Keratinocyte (primary cell): ENCODE data around the gene RTN1. TPM values are rescaled to one million over a fixed set of nuclear protein-coding genes. Genes with fewer than 3 reads are reported as not detected.

Experiments
- DNase-seq: peaks from one replicate; pipeline ENCODE4 v3.0.0-alpha.2; 2011; ENCODE audit warnings: low read depth, missing footprints, low spot score
- FAIRE-seq: peaks from 2 replicates; lab custom pipeline; 2011; peaks lifted over from hg19 to GRCh38; lab: Jason Lieb, UNC
- H2AFZ ChIP-seq: 2 replicates; pipeline ENCODE4 v1.6.0; 2012; ENCODE audit warnings: low read length, control low read depth, inconsistent platforms; ENCODE audit not compliant: control insufficient read depth
- H3K27ac ChIP-seq: 2 replicates; pipeline ENCODE4 v1.5.1; 2011; ENCODE audit warnings: low read length; ENCODE audit not compliant: control insufficient read depth, insufficient read depth
- H3K27me3 ChIP-seq: 3 replicates; pipeline ENCODE4 v1.6.0; 2011; ENCODE audit warnings: low read length; ENCODE audit not compliant: control insufficient read depth, insufficient read depth; ENCODE audit errors: extremely low read depth
- H3K36me3 ChIP-seq, 2 experiments: 2 replicates in 1 of 2; 3 replicates in 1 of 2; pipeline ENCODE4 v1.5.1; 2011; ENCODE audit warnings: low read length in 2 of 2, mild to moderate bottlenecking in 1 of 2; ENCODE audit not compliant: control insufficient read depth in 2 of 2, insufficient read depth in 2 of 2; ENCODE audit errors: extremely low read depth in 1 of 2
- H3K4me1 ChIP-seq: 3 replicates; pipeline ENCODE4 v1.5.1; 2011; ENCODE audit warnings: low read length; ENCODE audit not compliant: control insufficient read depth, insufficient read depth; ENCODE audit errors: extremely low read depth
- H3K4me2 ChIP-seq: 3 replicates; pipeline ENCODE4 v1.6.0; 2011; ENCODE audit warnings: low read depth, low read length; ENCODE audit not compliant: control insufficient read depth, insufficient read depth; ENCODE audit errors: extremely low read depth
- H3K4me3 ChIP-seq, 3 experiments: fragments of 200-600 bp in 1 of 3; sonication (generic) in 1 of 3; 2 replicates in 2 of 3; 3 replicates in 1 of 3; pipeline ENCODE4 v1.5.1; 2011 to 2016; ENCODE audit warnings: low read length in 3 of 3, mild to moderate bottlenecking in 3 of 3, control low read depth in 2 of 3, inconsistent platforms in 1 of 3, low read depth in 1 of 3, mixed read lengths in 1 of 3, mixed run types in 1 of 3, moderate library complexity in 1 of 3; ENCODE audit not compliant: control insufficient read depth in 2 of 3, insufficient read depth in 2 of 3; ENCODE audit errors: extremely low read depth in 1 of 3
- H3K79me2 ChIP-seq: 2 replicates; pipeline ENCODE4 v1.6.0; 2012; ENCODE audit warnings: low read length; ENCODE audit not compliant: control insufficient read depth, insufficient read depth
- H3K9ac ChIP-seq: 3 replicates; pipeline ENCODE4 v1.6.0; 2011; ENCODE audit warnings: low read length; ENCODE audit not compliant: control insufficient read depth, insufficient read depth; ENCODE audit errors: extremely low read depth
- H3K9me1 ChIP-seq: 3 replicates; pipeline ENCODE4 v1.6.0; 2011; ENCODE audit warnings: low read length; ENCODE audit not compliant: control insufficient read depth, insufficient read depth; ENCODE audit errors: extremely low read depth
- H3K9me3 ChIP-seq: 2 replicates; pipeline ENCODE4 v1.5.1; 2012; ENCODE audit warnings: low read depth, low read length; ENCODE audit not compliant: control insufficient read depth
- H4K20me1 ChIP-seq: 3 replicates; pipeline ENCODE4 v1.6.0; 2011; ENCODE audit warnings: low read length; ENCODE audit not compliant: control insufficient read depth, insufficient read depth; ENCODE audit errors: extremely low read depth
- CTCF ChIP-seq, 3 experiments: IDR thresholded peaks in 1 of 3; conservative IDR thresholded peaks in 1 of 3; optimal IDR thresholded peaks in 1 of 3; 2 replicates in 2 of 3; 3 replicates in 1 of 3; pipeline versions ENCODE3 to v1.5.1; 2011; ENCODE audit warnings: low read length in 3 of 3, mild to moderate bottlenecking in 3 of 3, moderate library complexity in 2 of 3, control low read depth in 1 of 3, inconsistent platforms in 1 of 3; ENCODE audit not compliant: insufficient read depth in 2 of 3; ENCODE audit errors: extremely low read depth in 1 of 3
- EZH2 ChIP-seq: IDR thresholded peaks from one replicate; pipeline ENCODE4 v1.6.1; 2012; ENCODE audit warnings: inconsistent platforms, mild to moderate bottlenecking, low read length, moderate library complexity
- dilution Hi-C: fragments of 300-500 bp; cut with MboI; formaldehyde crosslinking; loops from one replicate; pipeline ENCODE4 v1.7.0; 2020; ENCODE audit warnings: low sequenced_read_pairs; ENCODE audit not compliant: extremely low pct_ligation_motif_present
- polyA plus RNA-seq, 5 experiments: library from polyadenylated mRNA; depleted of rRNA in 3 of 5; stranded (reverse) in 3 of 5; stranded (forward) in 1 of 5; unstranded in 1 of 5; fragments of >200 nt; gene quantifications; 1 replicate in 1 of 5; 2 replicates in 3 of 5; 3 replicates in 1 of 5; pipeline versions ENCODE4 v1.2.1 to v1.2.3, GENCODE V29; 2011 to 2012; ENCODE audit warnings: missing spikeins in 2 of 5, low read depth in 1 of 5, low replicate concordance in 1 of 5

Gene RTN1
- polyA plus RNA-seq, 1 donor (not counting 4 experiments of a cell fraction or from before 2014, with no cell fraction given), result 0.05 TPM

GRCh38 chr14:59827401-59827800 lies 43.2 kb downstream of the RTN1 start:
- Histone ChIP-seq H3K27ac (no peak overlapping the region), H3K9me3 (no peaks in the 10 kb centered on the region), H3K4me1 (no peaks in the 10 kb centered on the region), H3K9me1 (no peaks in the 10 kb centered on the region), H3K79me2 (no peaks in the 10 kb centered on the region), H3K36me3 (no peaks in the 10 kb centered on the region), H3K27me3 (no peaks in the 10 kb centered on the region), H4K20me1 (no peaks in the 10 kb centered on the region), H3K4me2 (no peak overlapping the region), H3K4me3 (no peak overlapping the region), H2AFZ (no peak overlapping the region), H3K9ac (no peak overlapping the region)
- FAIRE-seq (no peak), DNase-seq (no peak)
- dilution Hi-C loops, result no loop called here
- no peak for TF ChIP-seq CTCF (optimal IDR thresholded peaks at IDR 0.05 in 1 of 3, IDR thresholded peaks at IDR 0.05 in 1 of 3, conservative IDR thresholded peaks at IDR 0.05 in 1 of 3; ENCODE audit: extremely low read depth in 1 of 3, insufficient read depth in 2 of 3, low read length in 3 of 3)
- no peak for TF ChIP-seq EZH2

GRCh38 chr14:59826150-59826549 lies 44.4 kb downstream of the RTN1 start:
- H3K36me3 ChIP-seq, result no peaks in the 10 kb centered on the region
- H3K4me3 ChIP-seq, result no peak overlapping the region
- H3K79me2 ChIP-seq, result no peaks in the 10 kb centered on the region
- TF ChIP-seq EZH2 (no peak), CTCF (optimal IDR thresholded peaks at IDR 0.05 in 1 of 3, IDR thresholded peaks at IDR 0.05 in 1 of 3, conservative IDR thresholded peaks at IDR 0.05 in 1 of 3; ENCODE audit: extremely low read depth in 1 of 3, insufficient read depth in 2 of 3, low read length in 3 of 3) (no peak)
- FAIRE-seq (no peak), DNase-seq (no peak)
- H3K4me2 ChIP-seq, result no peak overlapping the region
- no peaks in the 10 kb centered on the region for H4K20me1 ChIP-seq
- no peak overlapping the region for H3K27ac ChIP-seq
- H3K9me1 ChIP-seq, result no peaks in the 10 kb centered on the region
- no peak overlapping the region for H3K9ac ChIP-seq
- dilution Hi-C loops, result no loop called here
- no peaks in the 10 kb centered on the region for H3K27me3 ChIP-seq
- H3K4me1 ChIP-seq, result no peaks in the 10 kb centered on the region
- no peak overlapping the region for H2AFZ ChIP-seq
- H3K9me3 ChIP-seq, result no peaks in the 10 kb centered on the region
